Testis (tissue), 3 donors: ENCODE measurements around the gene SLC22A1. TPM values are rescaled to one million over a fixed set of nuclear protein-coding genes. Genes with fewer than 3 reads are reported as not detected.

ENCODE experiments used
- DNase-seq: peaks from one replicate; pipeline ENCODE4 v3.0.0-alpha.2; 2019
- H3K27ac ChIP-seq, 2 donors: fragments of 200-600 bp; sonication (generic); one replicate each; pipeline ENCODE4 v1.5.1; 2019
- H3K27me3 ChIP-seq: fragments of 200-600 bp; sonication (generic); one replicate; pipeline ENCODE4 v1.5.1; 2019
- H3K36me3 ChIP-seq: fragments of 200-600 bp; sonication (generic); one replicate; pipeline ENCODE4 v1.5.1; 2017; ENCODE audit warnings: low read depth; ENCODE audit errors: missing control alignments
- H3K4me1 ChIP-seq: fragments of 200-600 bp; sonication (generic); one replicate; pipeline ENCODE4 v1.5.1; 2019
- H3K4me3 ChIP-seq, 2 donors: fragments of 200-600 bp; sonication (generic); one replicate each; pipeline ENCODE4 v1.5.1; 2017 to 2019
- H3K9me3 ChIP-seq: fragments of 200-600 bp; sonication (generic); one replicate; pipeline ENCODE4 v1.5.1; 2017
- CTCF ChIP-seq, 3 experiments: fragments of 450-650 bp in 2 of 3; fragments of 200-600 bp in 1 of 3; sonication (generic) in 1 of 3; IDR thresholded peaks; one replicate each; pipeline ENCODE4 v1.5.1; 2016 to 2019; ENCODE audit warnings: antibody characterized with exemption in 3 of 3, mild to moderate bottlenecking in 2 of 3, moderate library complexity in 1 of 3
- POLR2A ChIP-seq: fragments of 450-650 bp; IDR thresholded peaks from one replicate; pipeline ENCODE4 v1.6.1; 2017; ENCODE audit warnings: antibody characterized with exemption, mild to moderate bottlenecking, moderate library complexity
- WGBS, 2 donors: methylation state at CpG; one replicate each; pipeline ENCODE4 v1.1.5; 2018; 5-methylcytosine and 5-hydroxymethylcytosine counted together
- intact Hi-C: fragments of 100-400 bp; cut with DNase I; formaldehyde crosslinking; loops from one replicate; pipeline ENCODE4 v1.15.1; 2023; ENCODE audit warnings: low total_unique reads
- polyA plus RNA-seq: library from polyadenylated mRNA; stranded (reverse); fragments of 350-450 nt; fragmentation: Illumina TruSeq; extraction: RNeasy Lipid Tissue Mini Kit (QIAGEN cat#74804); gene quantifications from one replicate; pipeline ENCODE4 v1.2.3, GENCODE V29; 2014; ENCODE audit warnings: low read depth, low replicate concordance; ENCODE audit not compliant: insufficient read depth
- total RNA-seq, 2 donors: library from RNA; depleted of rRNA; stranded (reverse); fragments of >200 nt; gene quantifications; one replicate each; pipeline ENCODE4 v1.2.3, GENCODE V29; 2016

SLC22A1 gene
- total and polyA plus RNA-seq, 3 donors from 2014 or later: 0.90 to 1.7 (median 1.5) TPM

DNA sequence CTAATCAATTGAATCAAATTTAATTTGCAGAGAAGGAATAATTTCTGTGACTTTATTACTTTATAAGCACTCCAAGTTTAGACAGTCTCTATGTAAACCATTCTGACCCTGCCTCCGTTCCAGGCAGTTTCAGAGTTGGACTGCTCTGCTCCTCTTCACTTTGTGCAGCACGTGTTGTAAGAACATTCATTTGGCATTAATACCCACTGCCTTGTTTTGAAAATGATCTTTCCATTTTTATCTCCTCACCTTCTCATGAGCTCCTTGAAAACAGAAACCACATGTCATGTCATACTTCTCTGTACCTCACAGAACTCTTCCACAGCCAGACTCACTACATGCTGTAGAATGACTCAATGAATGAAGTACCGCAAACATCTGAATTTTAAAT, 25.5 kb downstream of the SLC22A1 start:
- Histone ChIP-seq H3K27me3 (no peaks in the 10 kb centered on the region), H3K4me3 (no peak overlapping the region), H3K36me3 (no peaks in the 10 kb centered on the region), H3K27ac (no peak overlapping the region), H3K4me1 (no peaks in the 10 kb centered on the region), H3K9me3 (no peaks in the 10 kb centered on the region)
- intact Hi-C loops: no loop called here
- no peak for TF ChIP-seq CTCF (IDR thresholded peaks at IDR 0.05)
- no peak for TF ChIP-seq POLR2A
- 69 to 73% methylated on average over 3 of the region's 3 CpGs for WGBS, 2 donors
- no peak for DNase-seq

GRCh38 chr6:160154471-160154870, 32.9 kb downstream of the SLC22A1 start:
- DNase-seq: no peak
- Histone ChIP-seq H3K27me3 (no peaks in the 10 kb centered on the region), H3K36me3 (no peaks in the 10 kb centered on the region), H3K4me1 (no peaks in the 10 kb centered on the region), H3K9me3 (no peaks in the 10 kb centered on the region), H3K4me3 (no peak overlapping the region), H3K27ac (no peak overlapping the region)
- 86 to 97% methylated on average over 3 of the region's 3 CpGs for WGBS, 2 donors
- intact Hi-C loops: no loop called here
- TF ChIP-seq POLR2A (no peak), CTCF (IDR thresholded peaks at IDR 0.05) (no peak)

GRCh38 chr6:160156842-160157241, 35.2 kb downstream of the SLC22A1 start:
- no peak overlapping the region for H3K27ac ChIP-seq
- no peaks in the 10 kb centered on the region for H3K4me1 ChIP-seq
- TF ChIP-seq POLR2A (no peak), CTCF (IDR thresholded peaks at IDR 0.05) (no peak)
- H3K9me3 ChIP-seq: no peaks in the 10 kb centered on the region
- no peaks in the 10 kb centered on the region for H3K27me3 ChIP-seq
- intact Hi-C loops: no loop called here
- no peak for DNase-seq
- H3K4me3 ChIP-seq: no peak overlapping the region
- WGBS, 2 donors: 74 to 76% methylated on average over 1 of the region's 1 CpG
- no peaks in the 10 kb centered on the region for H3K36me3 ChIP-seq

- TF ChIP-seq POLR2A (no peak), CTCF (IDR thresholded peaks at IDR 0.05) (no peak)
- Histone ChIP-seq H3K27me3 (no peaks in the 10 kb centered on the region), H3K4me1 (no peaks in the 10 kb centered on the region), H3K27ac (no peak overlapping the region), H3K4me3 (no peak overlapping the region), H3K9me3 (no peaks in the 10 kb centered on the region), H3K36me3 (no peaks in the 10 kb centered on the region)
- no peak for DNase-seq
- intact Hi-C loops: no loop called here
- WGBS, 2 donors: 70 to 74% methylated on average over 5 to 6 of the region's 6 CpGs
These were observed 38.8 kb downstream of the SLC22A1 start for GRCh38 chr6:160160450-160160849.

- intact Hi-C loops: no loop called here
- TF ChIP-seq CTCF (IDR thresholded peaks at IDR 0.05) (no peak), POLR2A (no peak)
- 88 to 91% methylated on average over 15 of the region's 15 CpGs for WGBS, 2 donors
- Histone ChIP-seq H3K9me3 (no peaks in the 10 kb centered on the region), H3K27me3 (no peaks in the 10 kb centered on the region), H3K4me1 (no peaks in the 10 kb centered on the region), H3K4me3 (no peak overlapping the region), H3K36me3 (no peaks in the 10 kb centered on the region), H3K27ac (no peak overlapping the region)
- no peak for DNase-seq
These were observed 39.5 kb downstream of the SLC22A1 start for GRCh38 chr6:160160929-160161646.
